ENCODE data around the gene IMPDH1. TPM values are rescaled to one million over a fixed set of nuclear protein-coding genes. Genes with fewer than 3 reads are reported as not detected.

The IMPDH1 gene
- total RNA-seq, 1 experiment from 2014 or later, result 74.0 TPM

- POLR2A ChIA-PET, result interaction anchor here (1.4 kb wide), 1 partner anchor 38 kb away, joined by 4 read pairs; the partner anchor contains the start of gene HILPDA
- no peak for TF ChIP-seq CTCF (IDR thresholded peaks at IDR 0.05; ENCODE audit: unreplicated experiment)
- Mint-ChIP-seq H3K4me1 (ENCODE audit: insufficient read depth, unreplicated experiment) (no peaks in the 10 kb centered on the region), H3K4me3 (ENCODE audit: unreplicated experiment) (no peak overlapping the region), H3K27me3 (ENCODE audit: insufficient read depth, unreplicated experiment) (peaks cover 13% of the 10 kb centered on the region), H3K27ac (ENCODE audit: low read depth, unreplicated experiment) (no peak overlapping the region), H3K9me3 (ENCODE audit: unreplicated experiment) (no peaks in the 10 kb centered on the region), H3K36me3 (ENCODE audit: insufficient read depth, unreplicated experiment) (no peaks in the 10 kb centered on the region)
- CTCF ChIA-PET, result interaction anchor here (0.5 to 9.8 kb wide), 10 partner anchors 8 to 169 kb away, joined by 3 to 187 read pairs (median 6); no protein-coding TSS in a partner anchor
- DNase-seq (ENCODE audit: unreplicated experiment), result no peak
- no TSS peak for BruUV-seq (replicated peaks)
- intact Hi-C loops (cut with micrococcal nuclease), result no loop called here
Measured at GRCh38 chr7:128417071-128417470, 7.3 kb upstream of the IMPDH1 start.

- DNase-seq (ENCODE audit: unreplicated experiment), result no peak
- Mint-ChIP-seq H3K4me3 (ENCODE audit: unreplicated experiment) (no peak overlapping the region), H3K27me3 (ENCODE audit: insufficient read depth, unreplicated experiment) (peaks cover 13% of the 10 kb centered on the region), H3K4me1 (ENCODE audit: insufficient read depth, unreplicated experiment) (no peaks in the 10 kb centered on the region), H3K36me3 (ENCODE audit: insufficient read depth, unreplicated experiment) (no peaks in the 10 kb centered on the region), H3K9me3 (ENCODE audit: unreplicated experiment) (no peaks in the 10 kb centered on the region), H3K27ac (ENCODE audit: low read depth, unreplicated experiment) (no peak overlapping the region)
- no TSS peak for BruUV-seq (replicated peaks)
- intact Hi-C loops (cut with micrococcal nuclease), result no loop called here
- TF ChIP-seq CTCF (IDR thresholded peaks at IDR 0.05; ENCODE audit: unreplicated experiment), result no peak
- CTCF ChIA-PET, result interaction anchor here (0.7 to 9.8 kb wide), 9 partner anchors 11 to 68 kb away, joined by 4 to 187 read pairs (median 8); no protein-coding TSS in a partner anchor
- POLR2A ChIA-PET, result interaction anchor here (1.5 to 1.6 kb wide), 2 partner anchors 10 to 12 kb away, joined by 4 read pairs; no protein-coding TSS in a partner anchor
Measured at GRCh38 chr7:128415217-128415785, 5.5 kb upstream of the IMPDH1 start.

- H3K36me3 Mint-ChIP-seq (ENCODE audit: insufficient read depth, unreplicated experiment), result no peaks in the 10 kb centered on the region
- H3K9me3 Mint-ChIP-seq (ENCODE audit: unreplicated experiment), result no peaks in the 10 kb centered on the region
- H3K4me3 Mint-ChIP-seq (ENCODE audit: unreplicated experiment), result peak overlapping the region; percentile 86
- no peak for DNase-seq (ENCODE audit: unreplicated experiment)
- peak overlapping the region; percentile 51 for H3K27ac Mint-ChIP-seq (ENCODE audit: low read depth, unreplicated experiment)
- BruUV-seq (replicated peaks), result no TSS peak
- TF ChIP-seq CTCF (IDR thresholded peaks at IDR 0.05; ENCODE audit: unreplicated experiment), result no peak
- CTCF ChIA-PET, result interaction anchor here (0.5 to 9.8 kb wide), 4 partner anchors 11 to 63 kb away, joined by 3 to 187 read pairs (median 4); no protein-coding TSS in a partner anchor
- H3K4me1 Mint-ChIP-seq (ENCODE audit: insufficient read depth, unreplicated experiment), result peaks cover 5% of the 10 kb centered on the region
- intact Hi-C loops (cut with micrococcal nuclease), result no loop called here
- POLR2A ChIA-PET, result interaction anchor here (0.6 to 1.7 kb wide), 8 partner anchors 9 to 1190 kb away, joined by 3 to 9 read pairs (median 3); no protein-coding TSS in a partner anchor
- no peaks in the 10 kb centered on the region for H3K27me3 Mint-ChIP-seq (ENCODE audit: insufficient read depth, unreplicated experiment)
Measured at GRCh38 chr7:128410451-128410753, 620 bp upstream of the IMPDH1 start.

- H3K27ac Mint-ChIP-seq (ENCODE audit: low read depth, unreplicated experiment), result no peak overlapping the region
- no TSS peak for BruUV-seq (replicated peaks)
- intact Hi-C loops (cut with micrococcal nuclease), result no loop called here
Measured at GRCh38 chr7:128408709-128409595, 830 bp downstream of the IMPDH1 start.

More at GRCh38 chr7:128408709-128409595, 830 bp downstream of the IMPDH1 start:
- H3K36me3 Mint-ChIP-seq (ENCODE audit: insufficient read depth, unreplicated experiment), result no peaks in the 10 kb centered on the region
- DNase-seq (ENCODE audit: unreplicated experiment), result peak; percentile 58
- H3K27me3 Mint-ChIP-seq (ENCODE audit: insufficient read depth, unreplicated experiment), result no peaks in the 10 kb centered on the region
- ChIA-PET CTCF (interaction anchor here (0.8 to 3.7 kb wide), 9 partner anchors 9 to 65 kb away, joined by 3 to 43 read pairs (median 6); no protein-coding TSS in a partner anchor), POLR2A (interaction anchor here (1.0 to 1.3 kb wide), 2 partner anchors 24 to 65 kb away, joined by 3 to 5 read pairs; partner anchors contain the start of gene RBM28)
- no peaks in the 10 kb centered on the region for H3K9me3 Mint-ChIP-seq (ENCODE audit: unreplicated experiment)
- H3K4me1 Mint-ChIP-seq (ENCODE audit: insufficient read depth, unreplicated experiment), result peaks cover 9% of the 10 kb centered on the region
- TF ChIP-seq CTCF (IDR thresholded peaks at IDR 0.05; ENCODE audit: unreplicated experiment), result no peak
- peak overlapping the region; percentile 86 for H3K4me3 Mint-ChIP-seq (ENCODE audit: unreplicated experiment)
